ENCODE measurements around the gene LIN37.

Gene LIN37

DNA sequence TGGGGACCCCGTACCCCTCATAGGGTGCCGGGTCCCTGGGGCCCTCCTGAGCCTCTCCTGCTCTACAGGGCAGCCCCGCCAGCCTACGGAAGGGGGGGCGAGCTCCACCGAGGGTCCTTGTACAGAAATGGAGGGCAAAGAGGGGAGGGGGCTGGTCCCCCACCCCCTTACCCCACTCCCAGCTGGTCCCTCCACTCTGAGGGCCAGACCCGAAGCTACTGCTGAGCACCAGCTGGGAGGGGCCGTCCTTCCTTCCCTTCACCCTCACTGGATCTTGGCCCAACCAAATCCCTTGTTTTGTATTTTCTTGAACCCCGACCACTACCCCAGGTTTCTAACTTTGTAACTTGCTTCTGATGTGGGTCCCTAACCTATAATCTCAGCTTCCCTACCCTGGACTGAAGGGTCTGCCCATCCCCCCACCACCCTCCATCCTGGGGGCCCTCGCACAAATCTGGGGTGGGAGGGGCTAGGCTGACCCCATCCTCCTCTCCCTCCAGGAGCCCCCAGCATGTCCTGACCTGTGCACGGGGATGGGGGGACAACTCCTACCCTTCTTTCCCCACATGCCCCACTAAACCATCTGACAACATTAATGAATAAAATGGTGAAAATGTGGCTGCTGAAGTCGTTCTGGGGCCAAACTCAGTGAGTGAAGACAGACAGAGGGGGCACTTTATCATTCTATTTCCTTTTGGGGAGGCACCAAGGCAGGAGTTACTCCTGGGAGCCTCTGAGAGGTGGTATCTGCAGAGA lies 40.0 kb downstream of the LIN37 start:
- H3K4me3 ChIP-seq (ENCODE audit: low read depth, low read length), result no peak overlapping the region
- TF ChIP-seq CTCF (IDR thresholded peaks at IDR 0.05; ENCODE audit: control insufficient read depth, extremely low read depth, insufficient read depth), result no peak
- DNase-seq (ENCODE audit: low read depth), result no peak

GRCh38 chr19:35789195-35789977 lies 41.0 kb downstream of the LIN37 start:
- no peak overlapping the region for H3K4me3 ChIP-seq (ENCODE audit: low read depth, low read length)
- no peak for TF ChIP-seq CTCF (IDR thresholded peaks at IDR 0.05; ENCODE audit: control insufficient read depth, extremely low read depth, insufficient read depth)
- no peak for DNase-seq (ENCODE audit: low read depth)

- no peak for TF ChIP-seq CTCF (IDR thresholded peaks at IDR 0.05; ENCODE audit: control insufficient read depth, extremely low read depth, insufficient read depth)
Observed at GRCh38 chr19:35789978-35790944, 41.9 kb downstream of the LIN37 start.

GRCh38 chr19:35790981-35791813 lies 42.8 kb downstream of the LIN37 start:
- no peak for DNase-seq (ENCODE audit: low read depth)
- H3K4me3 ChIP-seq (ENCODE audit: low read depth, low read length), result no peak overlapping the region
- no peak for TF ChIP-seq CTCF (IDR thresholded peaks at IDR 0.05; ENCODE audit: control insufficient read depth, extremely low read depth, insufficient read depth)

More at GRCh38 chr19:35789978-35790944, 41.9 kb downstream of the LIN37 start:
- no peak overlapping the region for H3K4me3 ChIP-seq (ENCODE audit: low read depth, low read length)
- no peak for DNase-seq (ENCODE audit: low read depth)

DNA sequence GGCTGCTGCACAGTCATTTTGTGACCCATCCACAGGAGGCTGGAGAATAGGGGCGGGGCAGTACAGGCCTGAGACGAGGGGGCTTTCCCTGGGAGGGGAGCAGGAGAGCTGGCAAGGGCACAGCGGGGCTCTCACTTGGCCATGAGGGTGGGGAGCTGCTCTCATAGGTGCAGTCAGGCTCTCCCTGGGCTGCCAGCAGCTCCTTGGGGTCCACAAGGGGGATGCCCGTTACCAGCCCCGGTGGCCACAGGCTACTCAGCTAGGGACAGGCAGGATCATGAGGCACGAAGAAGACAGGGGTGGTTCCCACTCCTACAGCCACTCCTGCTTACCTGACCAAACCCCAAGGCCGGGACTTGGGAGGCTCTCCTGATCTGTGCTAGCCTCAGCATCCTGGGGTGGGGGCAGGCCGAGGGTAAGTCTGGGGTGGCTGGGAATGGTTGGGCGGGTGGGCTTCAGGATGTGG lies 43.5 kb downstream of the LIN37 start:
- no peak overlapping the region for H3K4me3 ChIP-seq (ENCODE audit: low read depth, low read length)
- no peak for TF ChIP-seq CTCF (IDR thresholded peaks at IDR 0.05; ENCODE audit: control insufficient read depth, extremely low read depth, insufficient read depth)
- no peak for DNase-seq (ENCODE audit: low read depth)

DNA sequence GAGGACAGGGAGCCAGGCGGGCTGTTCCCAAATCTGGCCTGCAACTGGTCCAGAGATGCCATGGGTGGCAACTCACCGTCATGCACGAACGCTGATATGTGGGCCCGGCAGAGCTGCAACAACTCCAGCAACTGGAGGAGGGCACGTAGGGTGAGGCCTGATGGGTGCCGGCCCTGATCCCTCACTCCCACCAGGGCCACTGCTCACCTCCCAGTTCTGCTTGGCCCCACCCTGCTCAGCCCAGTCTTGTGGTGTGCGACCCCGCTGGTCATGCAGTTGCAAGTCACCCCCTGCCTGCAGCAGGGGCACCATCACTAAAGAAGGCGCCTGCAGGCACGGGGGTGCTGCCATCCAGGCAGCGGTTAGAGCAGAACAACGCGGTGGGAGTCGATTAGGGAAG lies 43.9 kb downstream of the LIN37 start:
- H3K4me3 ChIP-seq (ENCODE audit: low read depth, low read length), result no peak overlapping the region
- TF ChIP-seq CTCF (IDR thresholded peaks at IDR 0.05; ENCODE audit: control insufficient read depth, extremely low read depth, insufficient read depth), result no peak
- no peak for DNase-seq (ENCODE audit: low read depth)

All from LNCaP clone FGC (cell line).